C4-2B (cell line): ENCODE results near the gene LANCL2.

Source experiments
- CTCF ChIP-seq: fragments of 450-650 bp; conservative IDR thresholded peaks from 2 replicates; pipeline ENCODE4 v1.5.1; 2017; ENCODE audit warnings: mild to moderate bottlenecking
- ZFX ChIP-seq: fragments of 450-650 bp; IDR thresholded peaks from 2 replicates; pipeline ENCODE4 v1.6.1; 2017

DNA sequence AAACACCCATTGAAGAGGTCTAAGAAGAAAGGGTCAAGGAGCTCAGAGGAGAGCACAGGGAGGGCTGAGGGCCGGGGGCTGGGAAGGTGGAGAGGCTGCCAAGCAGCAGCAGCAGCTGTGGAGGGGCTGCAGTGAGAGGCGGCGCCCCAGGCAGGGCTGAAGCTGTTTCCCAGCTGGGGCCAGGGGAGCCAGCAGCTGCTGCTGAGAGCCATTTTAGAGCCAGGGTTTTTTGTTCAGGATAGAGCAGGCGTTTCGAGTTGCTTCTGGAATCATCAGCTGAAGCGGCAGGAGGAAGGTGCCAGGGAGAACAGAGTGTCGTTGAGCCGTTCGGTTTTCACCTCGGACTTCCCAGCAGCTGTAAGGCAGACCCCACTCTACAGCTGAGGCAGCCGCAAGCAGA lies 62.7 kb downstream of the LANCL2 start:
- no peak for TF ChIP-seq CTCF
- no peak for TF ChIP-seq ZFX
